ENCODE results near the gene CAMKK2. TPM values are rescaled to one million over a fixed set of nuclear protein-coding genes. Genes with fewer than 3 reads are reported as not detected.
A peak's percentile ranks its signal among the peaks of the same experiment; 100 is the strongest.

Gene CAMKK2
- total RNA-seq, 1 experiment from 2014 or later, result 24.7 TPM

DNA sequence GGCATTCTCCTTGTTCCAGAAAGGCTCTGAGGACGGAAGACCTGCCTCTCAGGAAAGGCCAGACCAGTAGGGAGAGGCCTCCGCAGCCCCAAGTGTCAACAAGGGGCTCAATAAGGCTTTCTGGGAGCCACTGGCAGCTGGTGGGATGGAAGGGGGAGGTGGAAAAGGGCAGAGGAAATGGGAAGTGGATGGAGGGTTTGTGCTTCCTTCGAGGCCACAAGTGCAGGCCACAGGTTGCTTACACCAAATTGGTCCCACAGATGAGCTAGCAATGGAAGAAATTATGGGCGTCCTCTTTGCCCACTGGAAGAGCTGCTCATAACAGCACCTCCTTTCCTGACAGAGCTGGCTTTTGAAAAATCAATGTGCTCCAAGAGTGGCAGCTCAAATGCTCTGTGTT is 58.4 kb downstream of the CAMKK2 start:
- Histone ChIP-seq H3K23me2 (ENCODE audit: insufficient read length, low read depth, low read length, poor library complexity, severe bottlenecking) (no peaks in the 10 kb centered on the region), H4K5ac (ENCODE audit: insufficient read length, low read depth, low read length) (no peak overlapping the region), H3T11ph (ENCODE audit: low read length) (no peak overlapping the region), H4K91ac (ENCODE audit: insufficient read length, low read depth, low read length) (no peak overlapping the region), H3K9ac (ENCODE audit: extremely low read depth, insufficient read length, low read length) (no peak overlapping the region), H3K23ac (ENCODE audit: insufficient read length, low read depth, low read length) (no peak overlapping the region), H3K79me1 (ENCODE audit: insufficient read depth, low read depth, low read length, poor library complexity, severe bottlenecking) (no peaks in the 10 kb centered on the region), H3K18ac (ENCODE audit: insufficient read length, low read depth, low read length) (no peak overlapping the region), H3K27me3 (ENCODE audit: insufficient read depth, low read length) (no peaks in the 10 kb centered on the region), H2AFZ (ENCODE audit: low read length) (no peak overlapping the region), H2BK5ac (ENCODE audit: insufficient read length, low read length) (no peak overlapping the region), H3K27ac (ENCODE audit: insufficient read length, low read depth, low read length) (no peak overlapping the region), H3K9me3 (ENCODE audit: control insufficient read depth, low read depth, low read length) (no peaks in the 10 kb centered on the region), H3K4me1 (ENCODE audit: insufficient read depth, low read length) (peaks cover 3% of the 10 kb centered on the region; the same call in 1 of the 2 replicates), H3K79me2 (ENCODE audit: insufficient read depth, low read length) (no peaks in the 10 kb centered on the region), H3K56ac (ENCODE audit: insufficient read length, low read depth, low read length) (no peak overlapping the region), H3K14ac (ENCODE audit: insufficient read depth, low read length) (no peak overlapping the region), H2BK120ac (ENCODE audit: low read depth, low read length, poor library complexity, severe bottlenecking) (no peak overlapping the region), H4K20me1 (ENCODE audit: control insufficient read depth, insufficient read depth, insufficient read length) (no peaks in the 10 kb centered on the region), H2BK12ac (ENCODE audit: insufficient read length, low read depth, low read length) (no peak overlapping the region), H4K8ac (replicated peaks; ENCODE audit: insufficient read length, low read depth, low read length) (no peak overlapping the region), H2BK15ac (ENCODE audit: low read depth, low read length) (no peak overlapping the region), H3K4me2 (ENCODE audit: insufficient read depth, insufficient read length, low read length) (no peak overlapping the region), H3K4ac (ENCODE audit: low read depth, low read length) (no peak overlapping the region), H2AK5ac (ENCODE audit: insufficient read length, low read length) (no peak overlapping the region), H2BK20ac (ENCODE audit: low read depth, low read length, poor library complexity, severe bottlenecking) (no peak overlapping the region)
- no peak for DNase-seq
- Mint-ChIP-seq H3K4me3 (no peak overlapping the region), H3K36me3 (ENCODE audit: insufficient read depth in 1 of 3, low read depth in 3 of 3) (peaks cover 6 to 23% (median 12%) of the 10 kb centered on the region in 3 experiments; a peak in 6 of 7 replicates), H3K27ac (peak overlapping the region; percentile 80 to 96 (median 95); a peak in 5 of 7 replicates), H3K9me3 (no peaks in the 10 kb centered on the region), H3K4me1 (peaks cover 25 to 40% of the 10 kb centered on the region in 2 experiments), H3K27me3 (ENCODE audit: low read depth) (no peaks in the 10 kb centered on the region)
- TF ChIP-seq, protein P1, sequence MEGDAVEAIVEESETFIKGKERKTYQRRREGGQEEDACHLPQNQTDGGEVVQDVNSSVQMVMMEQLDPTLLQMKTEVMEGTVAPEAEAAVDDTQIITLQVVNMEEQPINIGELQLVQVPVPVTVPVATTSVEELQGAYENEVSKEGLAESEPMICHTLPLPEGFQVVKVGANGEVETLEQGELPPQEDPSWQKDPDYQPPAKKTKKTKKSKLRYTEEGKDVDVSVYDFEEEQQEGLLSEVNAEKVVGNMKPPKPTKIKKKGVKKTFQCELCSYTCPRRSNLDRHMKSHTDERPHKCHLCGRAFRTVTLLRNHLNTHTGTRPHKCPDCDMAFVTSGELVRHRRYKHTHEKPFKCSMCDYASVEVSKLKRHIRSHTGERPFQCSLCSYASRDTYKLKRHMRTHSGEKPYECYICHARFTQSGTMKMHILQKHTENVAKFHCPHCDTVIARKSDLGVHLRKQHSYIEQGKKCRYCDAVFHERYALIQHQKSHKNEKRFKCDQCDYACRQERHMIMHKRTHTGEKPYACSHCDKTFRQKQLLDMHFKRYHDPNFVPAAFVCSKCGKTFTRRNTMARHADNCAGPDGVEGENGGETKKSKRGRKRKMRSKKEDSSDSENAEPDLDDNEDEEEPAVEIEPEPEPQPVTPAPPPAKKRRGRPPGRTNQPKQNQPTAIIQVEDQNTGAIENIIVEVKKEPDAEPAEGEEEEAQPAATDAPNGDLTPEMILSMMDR (conservative IDR thresholded peaks at IDR 0.05), result no peak
- WGBS (ENCODE audit: extremely low coverage, insufficient read length, low lambda C conversion rate), result no CpG with 5 or more reads among the region's 4 CpGs
